Pancreas (tissue), 10 donors: ENCODE measurements around the gene TSPEAR. TPM values are rescaled to one million over a fixed set of nuclear protein-coding genes. Genes with fewer than 3 reads are reported as not detected.
A peak's percentile ranks its signal among the peaks of the same experiment; 100 is the strongest.

Experiments used
- ATAC-seq, 4 donors: fragments of 200-7000 bp; cut with Tn5 transposase; one replicate each; pipeline versions ENCODE4 v1.8.0 to v1.9.1; 2020; ENCODE audit warnings: mild to moderate bottlenecking in 4 of 4, moderate library complexity in 4 of 4
- DNase-seq, 6 donors: peaks; one replicate each; pipeline ENCODE4 v3.0.0-alpha.2; 2020
- FAIRE-seq: peaks from 2 replicates; lab custom pipeline; 2012; peaks lifted over from hg19 to GRCh38; lab: Jason Lieb, UNC
- H3K27ac ChIP-seq, 4 donors: fragments of 200-600 bp; sonication (generic); 1 replicate in 3 of 4; 2 replicates in 1 of 4; pipeline versions ENCODE4 v1.5.0 to v1.8.0; 2020
- H3K27me3 ChIP-seq, 4 donors: fragments of 200-600 bp; one replicate each; pipeline ENCODE4 v1.8.0; 2021
- H3K36me3 ChIP-seq, 3 donors: fragments of 200-600 bp; sonication (generic) in 1 of 3; one replicate each; pipeline versions ENCODE4 v1.5.0 to v1.8.0; 2020 to 2021
- H3K4me1 ChIP-seq, 3 donors: fragments of 200-600 bp; one replicate each; pipeline ENCODE4 v1.8.0; 2021
- H3K4me3 ChIP-seq, 4 donors: fragments of 200-600 bp; sonication (generic) in 2 of 4; one replicate each; pipeline versions ENCODE4 v1.5.0 to v1.8.0; 2020 to 2021
- H3K9me3 ChIP-seq, 4 donors: fragments of 200-600 bp; one replicate each; pipeline ENCODE4 v1.8.0; 2021
- WGBS, 2 donors: extraction: QIAGEN DNeasy Blood & Tissue Kit; methylation state at CpG; one replicate each; pipeline ENCODE4 v1.1.7; 2013; 5-methylcytosine and 5-hydroxymethylcytosine counted together
- intact Hi-C, 3 donors: fragments of 100-400 bp; cut with DNase I; formaldehyde crosslinking; loops; one replicate each; pipeline versions ENCODE4 v1.11.1 to v1.14.2; 2022
- polyA plus RNA-seq, 2 donors: library from polyadenylated mRNA; stranded (reverse); fragments of 200-250 nt; gene quantifications; one replicate each; pipeline ENCODE4 v1.2.3, GENCODE V29; 2013
- total RNA-seq, 6 donors: library from RNA; stranded (reverse); fragmentation: NEBNext Ultra II Directional in 4 of 6; extraction: Animal tissue kit (Norgen Biotek cat#: 25700) in 4 of 6; gene quantifications; one replicate each; pipeline versions ENCODE4 v1.2.1 to v1.2.4, GENCODE V29; 2021 to 2023
- TF ChIP-seq, protein P1 (sequence below), 4 donors: fragments of 200-600 bp; sonication (generic) in 3 of 4; IDR thresholded peaks; one replicate each; pipeline versions ENCODE4 v1.5.0 to v1.8.0; 2021; ENCODE audit warnings: antibody characterized with exemption in 4 of 4
- donor health status: healthy with polysubstance abuse.
- donor health status: DM: no; HTN: no; CAD: no; lungs with moderate emphysema.
- donor health status: DM: no; HTN: no; CAD: no.
- donor health status: control.
- donor health status: control.
- donor health status: Bipolar disorder and iron deficiency.
- donor health status: DM: yes; HTN: yes; CAD: no.
- donor health status: DM: no; HTN: no; CAD: no.
- donor health status: DM: no; HTN: no; CAD: no.
- donor health status: DM: yes; HTN: yes; CAD: no.

Gene TSPEAR
- total and polyA plus RNA-seq, 8 donors: 0.05 to 1.4 (median 0.25) TPM; not detected in 1

DNA sequence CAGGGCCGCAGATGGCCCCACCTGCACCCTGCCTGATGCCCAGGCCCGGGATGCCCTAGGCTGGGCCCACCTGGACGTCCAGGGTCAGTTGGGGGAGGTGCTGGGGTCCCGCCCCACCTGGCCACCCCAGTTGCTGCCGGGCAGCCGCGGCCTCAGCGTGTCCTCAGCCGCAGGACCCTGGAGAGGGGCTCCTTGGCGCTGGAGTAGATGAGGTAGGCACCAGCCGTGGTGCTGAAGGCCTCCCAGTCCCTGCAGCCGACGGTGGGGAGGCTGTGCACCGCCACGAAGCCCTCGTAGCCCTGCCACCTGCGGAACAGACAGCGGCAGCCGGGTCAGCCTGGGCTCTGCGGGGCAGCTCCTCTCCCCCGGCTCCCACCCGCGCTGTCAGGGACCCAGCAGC lies 211.7 kb downstream of the TSPEAR start:
- intact Hi-C loops: no loop called here
- TF ChIP-seq, protein P1, sequence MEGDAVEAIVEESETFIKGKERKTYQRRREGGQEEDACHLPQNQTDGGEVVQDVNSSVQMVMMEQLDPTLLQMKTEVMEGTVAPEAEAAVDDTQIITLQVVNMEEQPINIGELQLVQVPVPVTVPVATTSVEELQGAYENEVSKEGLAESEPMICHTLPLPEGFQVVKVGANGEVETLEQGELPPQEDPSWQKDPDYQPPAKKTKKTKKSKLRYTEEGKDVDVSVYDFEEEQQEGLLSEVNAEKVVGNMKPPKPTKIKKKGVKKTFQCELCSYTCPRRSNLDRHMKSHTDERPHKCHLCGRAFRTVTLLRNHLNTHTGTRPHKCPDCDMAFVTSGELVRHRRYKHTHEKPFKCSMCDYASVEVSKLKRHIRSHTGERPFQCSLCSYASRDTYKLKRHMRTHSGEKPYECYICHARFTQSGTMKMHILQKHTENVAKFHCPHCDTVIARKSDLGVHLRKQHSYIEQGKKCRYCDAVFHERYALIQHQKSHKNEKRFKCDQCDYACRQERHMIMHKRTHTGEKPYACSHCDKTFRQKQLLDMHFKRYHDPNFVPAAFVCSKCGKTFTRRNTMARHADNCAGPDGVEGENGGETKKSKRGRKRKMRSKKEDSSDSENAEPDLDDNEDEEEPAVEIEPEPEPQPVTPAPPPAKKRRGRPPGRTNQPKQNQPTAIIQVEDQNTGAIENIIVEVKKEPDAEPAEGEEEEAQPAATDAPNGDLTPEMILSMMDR (IDR thresholded peaks at IDR 0.05): no peak

DNA sequence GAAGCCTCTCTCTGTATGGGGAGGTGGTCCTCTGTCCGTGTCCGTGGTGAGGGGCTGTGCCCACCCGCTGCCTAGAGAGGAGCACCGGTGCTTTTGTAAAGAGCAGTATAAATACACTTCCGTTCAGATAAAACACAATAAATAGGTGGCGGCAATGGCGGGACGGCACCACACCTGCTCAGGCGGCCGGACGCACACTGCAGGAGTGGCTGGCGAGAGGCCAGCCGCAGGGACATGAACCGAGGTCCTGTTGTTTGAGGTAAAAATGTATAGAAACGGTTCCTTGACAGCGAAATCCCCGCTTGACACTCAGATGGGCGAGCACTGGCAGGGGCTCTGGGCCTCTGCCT lies 212.2 kb downstream of the TSPEAR start:
- no peaks in the 10 kb centered on the region for H3K36me3 ChIP-seq
- TF ChIP-seq, protein P1 (IDR thresholded peaks at IDR 0.05): no peak
- DNase-seq: peak in 1 of 6 donors; percentile 55
- WGBS, 2 donors: 61 to 78% methylated on average over 17 to 18 of the region's 18 CpGs
- H3K4me3 ChIP-seq: no peak overlapping the region
- H3K27me3 ChIP-seq: no peaks in the 10 kb centered on the region
- intact Hi-C loops: no loop called here
- H3K4me1 ChIP-seq: no peaks in the 10 kb centered on the region
- no peak overlapping the region for H3K27ac ChIP-seq
- H3K9me3 ChIP-seq: no peaks in the 10 kb centered on the region
- no peak for ATAC-seq
- no peak for FAIRE-seq

More for the DNA sequence above, 211.7 kb downstream of the TSPEAR start:
- Histone ChIP-seq H3K36me3 (no peaks in the 10 kb centered on the region), H3K27me3 (no peaks in the 10 kb centered on the region), H3K27ac (no peak overlapping the region), H3K4me1 (no peaks in the 10 kb centered on the region), H3K4me3 (no peak overlapping the region), H3K9me3 (no peaks in the 10 kb centered on the region)
- DNase-seq: peak in 2 of 6 donors; percentile 50 to 58
- no peak for FAIRE-seq
- 80 to 83% methylated on average over 21 to 23 of the region's 23 CpGs for WGBS, 2 donors
- no peak for ATAC-seq

DNA sequence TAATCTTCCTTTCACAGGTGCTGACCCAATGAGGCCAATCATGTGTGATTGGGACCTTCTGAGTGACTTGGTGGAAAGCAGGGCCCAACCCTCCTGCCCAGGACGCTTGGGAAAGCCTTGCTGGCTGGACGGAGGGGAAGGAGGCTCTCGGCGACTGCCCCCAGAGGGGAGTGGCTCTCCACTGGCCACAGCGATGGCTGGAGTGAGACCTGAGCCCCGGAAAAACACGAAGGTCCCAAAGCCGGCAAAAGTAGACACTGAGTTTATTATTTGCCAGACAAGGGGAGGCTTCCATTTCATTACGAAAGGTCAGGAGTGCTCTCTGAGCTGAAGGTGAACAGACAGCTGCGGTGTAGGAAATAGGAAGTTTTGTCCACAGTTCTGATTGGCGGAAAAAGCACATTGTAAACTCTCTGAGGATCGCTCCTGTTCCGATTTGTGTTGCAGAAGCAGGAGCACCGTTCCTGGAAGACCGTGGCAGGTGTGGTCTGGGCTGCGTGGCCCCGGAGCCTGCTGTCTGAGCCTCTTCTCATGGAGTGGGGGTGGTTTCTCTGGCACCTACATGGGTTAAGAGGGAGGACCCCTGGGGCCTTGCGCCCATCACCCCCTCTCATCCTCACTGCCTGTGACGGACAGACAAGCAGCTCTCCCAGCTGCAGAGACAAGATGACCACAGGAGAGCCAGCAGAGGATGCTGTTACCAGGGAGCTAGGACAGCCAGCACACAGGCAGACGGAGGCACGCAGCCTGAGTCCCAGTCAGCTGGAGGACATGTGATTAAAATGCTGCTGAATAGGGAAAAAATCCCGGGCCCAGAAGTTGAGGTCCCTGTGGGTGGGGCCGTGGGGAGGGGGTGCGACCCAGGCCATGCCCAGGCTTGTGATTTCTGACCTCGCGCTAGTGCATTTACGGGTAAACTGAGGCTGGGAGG lies 212.8 kb downstream of the TSPEAR start:
- ATAC-seq (peak in 3 of 4 donors; percentile 26 to 50 (median 30)), DNase-seq (peak in 1 of 6 donors; percentile 44), FAIRE-seq (no peak)
- TF ChIP-seq, protein P1 (IDR thresholded peaks at IDR 0.05): no peak
- H3K27ac ChIP-seq: no peak overlapping the region
- H3K27me3 ChIP-seq: no peaks in the 10 kb centered on the region
- H3K4me1 ChIP-seq: no peaks in the 10 kb centered on the region
- H3K9me3 ChIP-seq: no peaks in the 10 kb centered on the region
- intact Hi-C loops: no loop called here
- 50 to 53% methylated on average over 27 of the region's 27 CpGs for WGBS, 2 donors
- H3K36me3 ChIP-seq: no peaks in the 10 kb centered on the region
- H3K4me3 ChIP-seq: no peak overlapping the region

DNA sequence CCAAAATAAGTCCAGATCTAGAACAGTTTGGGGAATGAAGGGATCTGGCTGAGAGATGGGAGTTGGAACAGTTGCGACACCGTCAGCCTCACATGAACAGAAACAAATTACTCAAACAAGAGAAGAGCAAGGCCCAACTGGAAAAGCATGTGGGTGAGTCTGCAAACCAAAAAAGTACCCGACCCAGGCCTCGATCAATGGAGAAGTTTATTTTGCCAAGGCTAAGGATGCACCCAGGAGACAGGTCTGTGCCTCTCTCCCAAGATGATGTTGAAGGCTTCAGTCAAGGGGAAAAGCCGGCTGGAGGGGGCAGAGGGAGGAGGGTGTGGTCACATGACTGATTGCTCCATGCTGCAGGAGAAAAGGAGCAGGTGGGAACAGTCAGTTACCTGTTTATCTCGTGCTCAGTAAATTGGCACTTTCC lies 213.7 kb downstream of the TSPEAR start:
- 47 to 54% methylated on average over 6 of the region's 6 CpGs for WGBS, 2 donors
- DNase-seq (peak in 2 of 6 donors; percentile 15 to 30), FAIRE-seq (no peak), ATAC-seq (peak; percentile 60 to 92 (median 76))
- H3K4me3 ChIP-seq: no peak overlapping the region
- intact Hi-C loops: no loop called here
- H3K36me3 ChIP-seq: no peaks in the 10 kb centered on the region
- TF ChIP-seq, protein P1 (IDR thresholded peaks at IDR 0.05): no peak
- H3K9me3 ChIP-seq: no peaks in the 10 kb centered on the region
- no peaks in the 10 kb centered on the region for H3K27me3 ChIP-seq
- H3K4me1 ChIP-seq: no peaks in the 10 kb centered on the region
- no peak overlapping the region for H3K27ac ChIP-seq
